HepG2 (cell line): ENCODE measurements around the gene CARMIL1. TPM values are rescaled to one million over a fixed set of nuclear protein-coding genes. Genes with fewer than 3 reads are reported as not detected.

ENCODE experiments used
- ATAC-seq: fragments of 200-7000 bp; cut with Tn5 transposase; 3 replicates; pipeline ENCODE4 v1.9.1; 2020; ENCODE audit warnings: mild to moderate bottlenecking, moderate library complexity
- BruUV-seq: library from RNA; stranded (reverse); fragments of 400-500 nt; replicated peaks from 2 replicates; lab custom pipeline; 2021; lab: Mats Ljungman, UMichigan
- CTCF ChIA-PET: fragments of 300-600 bp; formaldehyde crosslinking; extraction: SDS; loops from one replicate; lab custom pipeline; 2021; ENCODE audit warnings: low total read pairs, inconsistent platforms, low intra/inter-chr PET ratio; lab: Yijun Ruan, JAX
- POLR2A ChIA-PET: fragments of 350-600 bp; sonication (Branson Sonifier 250); formaldehyde crosslinking; loops from one replicate; lab custom pipeline; 2020; ENCODE audit warnings: antibody characterized with exemption, inconsistent platforms; lab: Yijun Ruan, JAX
- DNase-seq: peaks from one replicate; pipeline ENCODE4 v3.0.0-alpha.2; 2015; ENCODE audit warnings: low spot score
- FAIRE-seq: peaks from 3 replicates; lab custom pipeline; 2011; peaks lifted over from hg19 to GRCh38; lab: Jason Lieb, UNC
- H2AFZ ChIP-seq: one replicate; pipeline ENCODE4 v1.6.1; 2011; ENCODE audit warnings: low read length, inconsistent platforms
- H3K27ac ChIP-seq: fragments of 300-600 bp; 3 replicates; pipeline ENCODE4 v1.8.0; 2011; ENCODE audit warnings: mixed run types, mild to moderate bottlenecking, mixed read lengths, low read length, inconsistent platforms; ENCODE audit not compliant: insufficient read depth; ENCODE audit errors: extremely low read length
- H3K27me3 ChIP-seq, 2 experiments: fragments of 200-600 bp in 1 of 2; 2 replicates in 1 of 2; 3 replicates in 1 of 2; pipeline versions ENCODE4 v1.6.0 to v1.8.0; 2011; ENCODE audit warnings: low read length in 2 of 2, mild to moderate bottlenecking in 2 of 2, moderate library complexity in 2 of 2, inconsistent platforms in 1 of 2; ENCODE audit not compliant: insufficient read depth in 2 of 2, control insufficient read depth in 1 of 2
- H3K36me3 ChIP-seq, 2 experiments: fragments of 200-600 bp in 1 of 2; replicated peaks in 1 of 2; 2 replicates in 1 of 2; 3 replicates in 1 of 2; pipeline versions ENCODE4 v1.5.1 to v1.8.0; 2011; ENCODE audit warnings: low read length in 2 of 2, inconsistent platforms in 1 of 2; ENCODE audit not compliant: insufficient read depth in 2 of 2, control insufficient read depth in 1 of 2
- H3K4me1 ChIP-seq: 2 replicates; pipeline ENCODE4 v1.5.1; 2012; ENCODE audit warnings: low read length, inconsistent platforms; ENCODE audit not compliant: insufficient read depth
- H3K4me2 ChIP-seq: 2 replicates; pipeline ENCODE4 v1.6.0; 2011; ENCODE audit warnings: low read depth, low read length, inconsistent platforms
- H3K4me3 ChIP-seq, 3 experiments: fragments of 200-600 bp in 1 of 3; sonication (generic), shearing (Covaris generic) in 1 of 3; replicated peaks in 1 of 3; 2 replicates each; pipeline ENCODE4 v1.5.1; 2011 to 2016; ENCODE audit warnings: low read length in 3 of 3, inconsistent platforms in 2 of 3, low read depth in 2 of 3, mild to moderate bottlenecking in 2 of 3, control low read depth in 1 of 3, mixed read lengths in 1 of 3; ENCODE audit not compliant: insufficient read depth in 1 of 3
- H3K79me2 ChIP-seq: one replicate; pipeline ENCODE4 v1.6.1; 2011; ENCODE audit warnings: low read length, inconsistent platforms; ENCODE audit not compliant: insufficient read depth
- H3K9ac ChIP-seq: 2 replicates; pipeline ENCODE4 v1.6.0; 2011; ENCODE audit warnings: mild to moderate bottlenecking, low read depth, low read length, inconsistent platforms; ENCODE audit not compliant: insufficient read depth
- H3K9me3 ChIP-seq: 2 replicates; pipeline ENCODE4 v1.5.1; 2012; ENCODE audit warnings: mild to moderate bottlenecking, low read length
- H4K20me1 ChIP-seq: 2 replicates; pipeline ENCODE4 v1.6.0; 2011; ENCODE audit warnings: inconsistent platforms, mild to moderate bottlenecking, low read length, moderate library complexity; ENCODE audit not compliant: insufficient read depth
- BCL3 ChIP-seq: sonication (generic); formaldehyde crosslinking; IDR thresholded peaks from 2 replicates; pipeline ENCODE4 v1.5.1; 2020; ENCODE audit warnings: mild to moderate bottlenecking, missing genetic modification reagents, moderate library complexity
- CHD2 ChIP-seq: IDR thresholded peaks from 2 replicates; pipeline ENCODE4 v1.6.1; 2011; ENCODE audit warnings: low read depth, low read length, improper control_type of control experiment
- ERF ChIP-seq: IDR thresholded peaks from 2 replicates; pipeline ENCODE4 v1.6.1; 2018; ENCODE audit warnings: missing biosample characterization, missing genetic modification reagents
- FUBP1 ChIP-seq: sonication (generic); formaldehyde crosslinking; IDR thresholded peaks from 2 replicates; pipeline ENCODE4 v1.5.1; 2020; ENCODE audit warnings: missing genetic modification reagents, mild to moderate bottlenecking, borderline replicate concordance
- HNF4A ChIP-seq: sonication (generic); formaldehyde crosslinking; IDR thresholded peaks from 2 replicates; pipeline ENCODE4 v1.4.0; 2020; ENCODE audit warnings: missing genetic modification reagents
- MIER3 ChIP-seq: IDR thresholded peaks from 2 replicates; pipeline ENCODE4 v1.6.1; 2016; ENCODE audit warnings: missing compliant biosample characterization, borderline replicate concordance
- MXD4 ChIP-seq: IDR thresholded peaks from 2 replicates; pipeline ENCODE4 v1.6.1; 2016; ENCODE audit warnings: mild to moderate bottlenecking, missing biosample characterization, missing genetic modification reagents
- RAD51 ChIP-seq: fragments of 450-650 bp; IDR thresholded peaks from 2 replicates; pipeline ENCODE4 v1.6.1; 2016; ENCODE audit warnings: borderline replicate concordance
- RELA ChIP-seq: sonication (generic); formaldehyde crosslinking; IDR thresholded peaks from 2 replicates; pipeline ENCODE4 v1.4.0; 2020; ENCODE audit warnings: missing genetic modification reagents
- SP4 ChIP-seq: sonication (generic); formaldehyde crosslinking; IDR thresholded peaks from 2 replicates; pipeline ENCODE4 v1.8.1; 2023; ENCODE audit warnings: mild to moderate bottlenecking, missing genetic modification reagents
- STAT6 ChIP-seq: sonication (generic); formaldehyde crosslinking; IDR thresholded peaks from 2 replicates; pipeline ENCODE4 v1.4.0; 2020; ENCODE audit warnings: missing genetic modification reagents, mild to moderate bottlenecking, borderline replicate concordance
- ZBTB20 ChIP-seq: sonication (generic); formaldehyde crosslinking; IDR thresholded peaks from 2 replicates; pipeline ENCODE4 v1.8.1; 2023; ENCODE audit warnings: missing genetic modification reagents, low read depth, mild to moderate bottlenecking, borderline replicate concordance
- ZFP90 ChIP-seq: sonication (generic); formaldehyde crosslinking; IDR thresholded peaks from 2 replicates; pipeline ENCODE4 v1.8.0; 2022; ENCODE audit warnings: missing genetic modification reagents, mild to moderate bottlenecking, inconsistent platforms, borderline replicate concordance
- ZNF644 ChIP-seq: IDR thresholded peaks from 2 replicates; pipeline ENCODE4 v1.6.1; 2016; ENCODE audit warnings: low read depth
- ZNF724P ChIP-seq: sonication (generic); formaldehyde crosslinking; IDR thresholded peaks from 2 replicates; pipeline ENCODE4 v1.8.0; 2022; ENCODE audit warnings: missing genetic modification reagents, borderline replicate concordance
- WGBS: methylation state at CpG from one replicate; pipeline ENCODE4 v1.1.6; 2017; ENCODE audit warnings: low lambda C conversion rate; 5-methylcytosine and 5-hydroxymethylcytosine counted together
- in situ Hi-C: cut with HindIII; loops from 2 replicates; pipeline ENCODE4 v1.10.0; 2017; ENCODE audit warnings: low pct_unique_long_range_greater_than_20kb; ENCODE audit not compliant: extremely low pct_ligation_motif_present
- intact Hi-C: fragments of 100-400 bp; cut with micrococcal nuclease; formaldehyde crosslinking; loops from one replicate; pipeline ENCODE4 v1.10.0; 2022; ENCODE audit not compliant: unreplicated experiment
- polyA plus RNA-seq, 8 experiments: library from polyadenylated mRNA; depleted of rRNA in 3 of 8; stranded (reverse) in 7 of 8; unstranded in 1 of 8; fragments of >200 nt; fragmentation: Illumina TruSeq in 4 of 8; extraction: Trizol in 4 of 8; gene quantifications; 2 replicates each; pipeline versions ENCODE4 v1.2.1 to v1.2.3, GENCODE V29; 2011 to 2016; ENCODE audit warnings: low read depth in 4 of 8, missing spikeins in 1 of 8, mixed read lengths in 1 of 8; ENCODE audit not compliant: insufficient read depth in 1 of 8
- total RNA-seq, 5 experiments: library from RNA; depleted of rRNA; stranded (reverse); fragments of >200 nt; fragmentation: Illumina TruSeq; extraction: Trizol; gene quantifications; 2 replicates each; pipeline ENCODE4 v1.2.3, GENCODE V29; 2016; ENCODE audit warnings: low read depth in 1 of 5
- TF ChIP-seq, protein P1 (sequence below): IDR thresholded peaks from 2 replicates; pipeline ENCODE4 v1.6.1; 2016
- TF ChIP-seq, protein P2 (sequence below): sonication (generic); formaldehyde crosslinking; IDR thresholded peaks from 2 replicates; pipeline ENCODE4 v1.5.1; 2020; ENCODE audit warnings: mild to moderate bottlenecking, moderate library complexity, missing genetic modification reagents

The CARMIL1 gene
- total and polyA plus RNA-seq, 2 of the 13 experiments (the other 11 are each of a cell fraction or from before 2014, with no cell fraction given) = 1.8 to 2.6 TPM

- TF ChIP-seq, protein P1, sequence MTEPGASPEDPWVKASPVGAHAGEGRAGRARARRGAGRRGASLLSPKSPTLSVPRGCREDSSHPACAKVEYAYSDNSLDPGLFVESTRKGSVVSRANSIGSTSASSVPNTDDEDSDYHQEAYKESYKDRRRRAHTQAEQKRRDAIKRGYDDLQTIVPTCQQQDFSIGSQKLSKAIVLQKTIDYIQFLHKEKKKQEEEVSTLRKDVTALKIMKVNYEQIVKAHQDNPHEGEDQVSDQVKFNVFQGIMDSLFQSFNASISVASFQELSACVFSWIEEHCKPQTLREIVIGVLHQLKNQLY (CRISPR knock-in tag) = no peak
- no peak for TF ChIP-seq ZNF644 (CRISPR knock-in tag)
- TF ChIP-seq ZNF724P (CRISPR knock-in tag) = no peak
- TF ChIP-seq CHD2 = no peak
- TF ChIP-seq, protein P2, sequence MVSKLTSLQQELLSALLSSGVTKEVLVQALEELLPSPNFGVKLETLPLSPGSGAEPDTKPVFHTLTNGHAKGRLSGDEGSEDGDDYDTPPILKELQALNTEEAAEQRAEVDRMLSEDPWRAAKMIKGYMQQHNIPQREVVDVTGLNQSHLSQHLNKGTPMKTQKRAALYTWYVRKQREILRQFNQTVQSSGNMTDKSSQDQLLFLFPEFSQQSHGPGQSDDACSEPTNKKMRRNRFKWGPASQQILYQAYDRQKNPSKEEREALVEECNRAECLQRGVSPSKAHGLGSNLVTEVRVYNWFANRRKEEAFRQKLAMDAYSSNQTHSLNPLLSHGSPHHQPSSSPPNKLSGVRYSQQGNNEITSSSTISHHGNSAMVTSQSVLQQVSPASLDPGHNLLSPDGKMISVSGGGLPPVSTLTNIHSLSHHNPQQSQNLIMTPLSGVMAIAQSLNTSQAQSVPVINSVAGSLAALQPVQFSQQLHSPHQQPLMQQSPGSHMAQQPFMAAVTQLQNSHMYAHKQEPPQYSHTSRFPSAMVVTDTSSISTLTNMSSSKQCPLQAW (CRISPR knock-in tag) = no peak
- TF ChIP-seq ERF (CRISPR knock-in tag) = no peak
- no peak for TF ChIP-seq STAT6 (CRISPR knock-in tag)
Measured at GRCh38 chr6:25363427-25363826, 84.3 kb downstream of the CARMIL1 start (continued).

DNA sequence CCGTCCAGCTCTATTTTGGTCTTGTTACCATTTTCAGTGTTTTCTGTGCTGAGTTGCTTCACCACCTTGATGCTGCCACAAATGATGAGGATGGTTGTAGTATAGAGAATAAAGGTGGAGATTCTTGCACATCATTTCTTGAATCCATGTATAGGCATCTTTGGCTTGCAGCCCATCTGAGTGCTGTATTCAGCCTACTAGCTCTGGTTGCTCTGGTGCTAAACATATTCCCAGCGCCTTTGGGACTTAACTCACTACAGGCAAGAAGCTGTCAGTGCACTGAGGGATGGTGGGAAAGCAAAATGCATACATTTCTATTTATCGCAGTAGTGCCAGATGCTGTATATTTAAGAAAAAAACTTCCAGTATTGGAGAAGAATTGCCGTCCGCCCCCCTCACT, 86.0 kb downstream of the CARMIL1 start:
- FAIRE-seq (no peak), DNase-seq (no peak), ATAC-seq (no peak)
- H3K27ac ChIP-seq = no peak overlapping the region
- no peak overlapping the region for H3K9ac ChIP-seq
- no peaks in the 10 kb centered on the region for H3K36me3 ChIP-seq
- BruUV-seq = no TSS peak
- 88% methylated on average over 5 of the region's 5 CpGs for WGBS
- H4K20me1 ChIP-seq = no peaks in the 10 kb centered on the region
- H2AFZ ChIP-seq = no peak overlapping the region
- no peaks in the 10 kb centered on the region for H3K79me2 ChIP-seq
- in situ Hi-C loops (no loop called here), intact Hi-C loops (no loop called here)
- no peak overlapping the region for H3K4me2 ChIP-seq
- TF ChIP-seq RELA = no peak
- no peak for TF ChIP-seq FUBP1 (CRISPR knock-in tag)
- no peak for TF ChIP-seq ZBTB20 (CRISPR knock-in tag)
- TF ChIP-seq HNF4A = no peak
- no peak for TF ChIP-seq ZFP90
- no peak for TF ChIP-seq MXD4 (CRISPR knock-in tag)
- TF ChIP-seq BCL3 = no peak
- TF ChIP-seq MIER3 = no peak
- TF ChIP-seq SP4 (CRISPR knock-in tag) = no peak
- TF ChIP-seq RAD51 = no peak
- peaks cover 11% of the 10 kb centered on the region for H3K4me1 ChIP-seq
- no peak overlapping the region for H3K4me3 ChIP-seq
- POLR2A ChIA-PET = no interaction called here
- H3K27me3 ChIP-seq = no peaks in the 10 kb centered on the region
- CTCF ChIA-PET = no interaction called here
- no peaks in the 10 kb centered on the region for H3K9me3 ChIP-seq
